Mesenchymal stem cell (in vitro differentiated cells and primary cell): ENCODE results near the gene SMC1A.

Experiments
- DNase-seq: peaks from one replicate; pipeline ENCODE4 v3.0.0-alpha.2; 2013
- H2AFZ ChIP-seq: one replicate; pipeline ENCODE4 v1.6.1; 2013; ENCODE audit warnings: low read depth, mild to moderate bottlenecking, control low read depth, inconsistent platforms, low read length, moderate library complexity
- H2AK5ac ChIP-seq: 2 replicates; pipeline ENCODE4 v1.6.1; 2013; ENCODE audit warnings: low read length, moderate library complexity, mild to moderate bottlenecking, inconsistent platforms; ENCODE audit not compliant: severe bottlenecking
- H2BK120ac ChIP-seq: one replicate; pipeline ENCODE4 v1.6.1; 2013; ENCODE audit warnings: low read depth, mild to moderate bottlenecking, inconsistent platforms, low read length, moderate library complexity
- H2BK12ac ChIP-seq, 2 experiments: one replicate each; pipeline ENCODE4 v1.6.1; 2013; ENCODE audit warnings: inconsistent platforms in 2 of 2, low read length in 2 of 2, mild to moderate bottlenecking in 2 of 2, moderate library complexity in 2 of 2, control low read depth in 1 of 2
- H2BK15ac ChIP-seq: one replicate; pipeline ENCODE4 v1.6.1; 2013; ENCODE audit warnings: mild to moderate bottlenecking, low read depth, inconsistent platforms; ENCODE audit not compliant: poor library complexity, severe bottlenecking
- H2BK5ac ChIP-seq: 2 replicates; pipeline ENCODE4 v1.6.1; 2013; ENCODE audit warnings: low read depth, mild to moderate bottlenecking, low read length, control low read depth, inconsistent platforms; ENCODE audit not compliant: poor library complexity, severe bottlenecking
- H3K14ac ChIP-seq, 2 experiments: one replicate each; pipeline ENCODE4 v1.6.1; 2013; ENCODE audit warnings: inconsistent platforms in 2 of 2, low read length in 2 of 2, control low read depth in 1 of 2, mild to moderate bottlenecking in 1 of 2, moderate library complexity in 1 of 2
- H3K18ac ChIP-seq, 2 experiments: one replicate each; pipeline ENCODE4 v1.6.1; 2013; ENCODE audit warnings: inconsistent platforms in 2 of 2, low read length in 2 of 2, control low read depth in 1 of 2, low read depth in 1 of 2, mild to moderate bottlenecking in 1 of 2
- H3K23ac ChIP-seq, 2 experiments: one replicate each; pipeline ENCODE4 v1.6.1; 2013; ENCODE audit warnings: inconsistent platforms in 2 of 2, low read length in 2 of 2, mild to moderate bottlenecking in 2 of 2, moderate library complexity in 2 of 2, control low read depth in 1 of 2
- H3K27ac ChIP-seq: 2 replicates; pipeline ENCODE4 v1.5.1; 2013; ENCODE audit warnings: mild to moderate bottlenecking, moderate library complexity, low read length, control low read depth, inconsistent platforms; ENCODE audit not compliant: poor library complexity, severe bottlenecking
- H3K27me3 ChIP-seq, 2 experiments: 2 replicates each; pipeline versions ENCODE4 v1.6.1 to v1.7.0; 2013; ENCODE audit warnings: low read length in 2 of 2, mild to moderate bottlenecking in 2 of 2, moderate library complexity in 2 of 2, control low read depth in 1 of 2, inconsistent platforms in 1 of 2; ENCODE audit not compliant: control insufficient read depth in 1 of 2, insufficient read depth in 1 of 2
- H3K36me3 ChIP-seq, 2 experiments: 2 replicates each; pipeline versions ENCODE4 v1.6.1 to v1.7.0; 2013; ENCODE audit warnings: low read length in 2 of 2, control low read depth in 1 of 2, inconsistent platforms in 1 of 2, low read depth in 1 of 2, mild to moderate bottlenecking in 1 of 2; ENCODE audit not compliant: insufficient read depth in 2 of 2, control insufficient read depth in 1 of 2
- H3K4ac ChIP-seq, 2 experiments: one replicate each; pipeline ENCODE4 v1.6.1; 2013; ENCODE audit warnings: inconsistent platforms in 2 of 2, low read length in 2 of 2, mild to moderate bottlenecking in 2 of 2, moderate library complexity in 2 of 2, control low read depth in 1 of 2, low read depth in 1 of 2
- H3K4me1 ChIP-seq: 2 replicates; pipeline ENCODE4 v1.6.1; 2013; ENCODE audit warnings: low read depth, low read length, control low read depth; ENCODE audit not compliant: control insufficient read depth, insufficient read depth
- H3K4me2 ChIP-seq: 2 replicates; pipeline ENCODE4 v1.6.1; 2013; ENCODE audit warnings: low read length, mild to moderate bottlenecking, inconsistent platforms; ENCODE audit not compliant: poor library complexity, severe bottlenecking
- H3K4me3 ChIP-seq, 2 experiments: 2 replicates each; pipeline versions ENCODE4 v1.5.1 to v1.7.0; 2013; ENCODE audit warnings: low read length in 2 of 2, mild to moderate bottlenecking in 2 of 2, control low read depth in 1 of 2, low read depth in 1 of 2; ENCODE audit not compliant: insufficient read depth in 1 of 2
- H3K79me1 ChIP-seq: replicated peaks from 2 replicates; pipeline ENCODE4 v1.6.1; 2013; ENCODE audit warnings: mild to moderate bottlenecking, control low read depth, low read length, inconsistent platforms; ENCODE audit not compliant: poor library complexity, severe bottlenecking
- H3K9ac ChIP-seq: 2 replicates; pipeline ENCODE4 v1.7.0; 2013; ENCODE audit warnings: mild to moderate bottlenecking, low read length, moderate library complexity
- H3K9me3 ChIP-seq: 2 replicates; pipeline ENCODE4 v1.7.0; 2013; ENCODE audit warnings: mild to moderate bottlenecking, low read length; ENCODE audit not compliant: control insufficient read depth
- H4K8ac ChIP-seq: one replicate; pipeline ENCODE4 v1.6.1; 2013; ENCODE audit warnings: inconsistent platforms, mild to moderate bottlenecking, low read length, moderate library complexity
- H4K91ac ChIP-seq: one replicate; pipeline ENCODE4 v1.6.1; 2013; ENCODE audit warnings: mild to moderate bottlenecking, low read length, inconsistent platforms
- WGBS: methylation state at CpG from one replicate; pipeline ENCODE4 v1.1.7; 2013; ENCODE audit warnings: mixed read lengths; 5-methylcytosine and 5-hydroxymethylcytosine counted together

Gene SMC1A

DNA sequence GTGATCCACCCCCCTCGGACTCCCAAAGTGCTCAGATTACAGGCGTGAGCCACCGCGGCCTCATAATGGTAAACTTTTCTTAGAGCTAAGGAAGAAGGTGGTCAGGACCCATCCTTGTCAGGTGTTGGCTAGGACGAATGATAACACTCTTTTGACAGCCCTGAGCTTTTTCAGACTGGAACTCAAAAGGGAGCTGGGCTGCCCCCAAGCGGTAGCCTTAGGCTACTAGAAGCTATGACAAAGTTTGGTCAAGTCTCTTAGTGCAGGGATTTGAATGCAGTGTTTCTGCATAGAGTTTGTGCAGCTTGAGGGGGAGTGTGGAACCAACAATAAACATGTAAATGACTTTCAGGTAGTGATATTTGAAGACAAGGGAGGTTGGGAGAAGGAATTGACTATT, 23.5 kb upstream of the SMC1A start:
- peak; percentile 40 for DNase-seq
- H2BK120ac ChIP-seq, result no peak overlapping the region
- H2BK15ac ChIP-seq, result no peak overlapping the region
- no peak overlapping the region for H3K4me2 ChIP-seq
- 28% methylated on average over 6 of the region's 6 CpGs for WGBS
- H3K4me1 ChIP-seq, result peaks cover 7% of the 10 kb centered on the region
- H2BK12ac ChIP-seq, result no peak overlapping the region
- H3K79me1 ChIP-seq, result no peaks in the 10 kb centered on the region
- no peak overlapping the region for H3K23ac ChIP-seq
- H2AK5ac ChIP-seq, result no peak overlapping the region
- H3K9me3 ChIP-seq, result no peaks in the 10 kb centered on the region
- H4K91ac ChIP-seq, result no peak overlapping the region
- H4K8ac ChIP-seq, result no peak overlapping the region
- peaks cover 0 to 35% of the 10 kb centered on the region in 2 experiments for H3K27me3 ChIP-seq
- no peaks in the 10 kb centered on the region for H3K36me3 ChIP-seq
- H3K14ac ChIP-seq, result no peak overlapping the region
- H3K9ac ChIP-seq, result no peak overlapping the region
- no peak overlapping the region for H3K4me3 ChIP-seq
- no peak overlapping the region for H3K4ac ChIP-seq
- H2AFZ ChIP-seq, result no peak overlapping the region
- no peak overlapping the region for H2BK5ac ChIP-seq
- H3K27ac ChIP-seq, result no peak overlapping the region
- no peak overlapping the region for H3K18ac ChIP-seq

GRCh38 chrX:53442322-53442631, 19.8 kb upstream of the SMC1A start:
- no CpG with 5 or more reads among the region's 1 CpG for WGBS
- no peak overlapping the region for H3K27ac ChIP-seq

DNA sequence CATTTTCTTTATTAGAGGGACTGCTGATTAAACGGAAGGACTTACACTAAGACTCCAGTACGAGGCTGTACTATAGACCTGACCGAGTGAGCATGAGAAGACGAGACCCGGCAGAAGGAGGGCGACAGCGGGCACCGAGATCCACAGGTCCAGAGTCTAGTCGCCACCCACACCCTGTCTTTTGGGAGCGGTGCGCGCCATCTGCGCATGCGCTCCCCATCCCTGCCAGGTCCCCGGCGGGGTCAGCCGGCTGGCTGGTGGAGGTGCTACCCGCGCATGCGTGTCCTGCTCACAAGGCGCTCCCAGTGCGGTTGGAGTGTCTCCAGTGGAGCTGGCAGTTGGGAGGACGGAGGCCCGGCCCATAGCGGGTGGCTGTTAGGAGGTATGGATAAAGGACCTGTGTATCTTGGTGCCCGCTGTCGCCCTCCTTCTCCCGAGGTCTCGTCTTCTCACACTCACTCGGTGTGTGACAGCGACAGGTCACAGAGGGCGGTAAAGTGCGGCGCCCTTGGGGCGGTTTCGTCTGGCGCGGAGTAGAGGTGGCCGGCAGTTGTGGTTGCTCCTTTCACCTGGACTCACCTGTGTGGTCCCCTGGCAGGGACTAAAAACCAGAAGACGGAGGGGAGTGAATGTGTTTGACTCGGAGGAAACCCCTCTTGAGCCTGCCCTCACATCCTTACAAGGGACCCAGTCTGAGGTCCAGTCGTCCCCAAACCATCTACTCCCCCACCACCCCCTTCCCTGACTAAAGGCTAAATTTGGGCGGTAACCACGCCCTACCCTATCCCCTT, 19.3 kb upstream of the SMC1A start:
- peak overlapping the region; percentile 46 for H2AFZ ChIP-seq
- no peak overlapping the region for H2BK5ac ChIP-seq
- H3K23ac ChIP-seq, result no peak overlapping the region
- H2AK5ac ChIP-seq, result no peak overlapping the region
- H3K4me3 ChIP-seq, result peak overlapping the region; percentile 26 to 72
- peak overlapping the region; percentile 39 for H4K91ac ChIP-seq
- H4K8ac ChIP-seq, result peak overlapping the region; percentile 90
- peak overlapping the region in 1 of 2 experiments; percentile 63 for H2BK12ac ChIP-seq
- no peaks in the 10 kb centered on the region for H3K36me3 ChIP-seq
- DNase-seq, result peak; percentile 65
- H3K4ac ChIP-seq, result peak overlapping the region in 1 of 2 experiments; percentile 67
- H3K4me1 ChIP-seq, result peaks cover 7% of the 10 kb centered on the region
- H2BK15ac ChIP-seq, result no peak overlapping the region
- peak overlapping the region in 1 of 2 experiments; percentile 71 for H3K14ac ChIP-seq
- H3K27ac ChIP-seq, result no peak overlapping the region
- H3K18ac ChIP-seq, result peak overlapping the region; percentile 70 to 82
- peak overlapping the region; percentile 78 for H3K4me2 ChIP-seq
- H3K79me1 ChIP-seq, result no peaks in the 10 kb centered on the region
- H2BK120ac ChIP-seq, result peak overlapping the region; percentile 73
- no peaks in the 10 kb centered on the region for H3K9me3 ChIP-seq
- peaks cover 0 to 47% of the 10 kb centered on the region in 2 experiments for H3K27me3 ChIP-seq
- peak overlapping the region; percentile 48 for H3K9ac ChIP-seq
- WGBS, result 7% methylated on average over 24 of the region's 44 CpGs

More at GRCh38 chrX:53442322-53442631, 19.8 kb upstream of the SMC1A start:
- Histone ChIP-seq H3K18ac (no peak overlapping the region), H3K79me1 (no peaks in the 10 kb centered on the region), H3K9ac (peak overlapping the region; percentile 48), H3K4me1 (peaks cover 7% of the 10 kb centered on the region), H4K91ac (no peak overlapping the region), H3K14ac (no peak overlapping the region), H2AK5ac (no peak overlapping the region), H3K4ac (no peak overlapping the region), H3K4me2 (peak overlapping the region; percentile 78), H2BK15ac (no peak overlapping the region), H3K23ac (no peak overlapping the region), H2AFZ (peak overlapping the region; percentile 46), H3K9me3 (no peaks in the 10 kb centered on the region), H2BK12ac (peak overlapping the region in 1 of 2 experiments; percentile 63), H4K8ac (no peak overlapping the region), H3K4me3 (peak overlapping the region in 1 of 2 experiments; percentile 72), H3K36me3 (no peaks in the 10 kb centered on the region), H2BK120ac (no peak overlapping the region), H2BK5ac (no peak overlapping the region), H3K27me3 (peaks cover 0 to 46% of the 10 kb centered on the region in 2 experiments)
- DNase-seq, result no peak

DNA sequence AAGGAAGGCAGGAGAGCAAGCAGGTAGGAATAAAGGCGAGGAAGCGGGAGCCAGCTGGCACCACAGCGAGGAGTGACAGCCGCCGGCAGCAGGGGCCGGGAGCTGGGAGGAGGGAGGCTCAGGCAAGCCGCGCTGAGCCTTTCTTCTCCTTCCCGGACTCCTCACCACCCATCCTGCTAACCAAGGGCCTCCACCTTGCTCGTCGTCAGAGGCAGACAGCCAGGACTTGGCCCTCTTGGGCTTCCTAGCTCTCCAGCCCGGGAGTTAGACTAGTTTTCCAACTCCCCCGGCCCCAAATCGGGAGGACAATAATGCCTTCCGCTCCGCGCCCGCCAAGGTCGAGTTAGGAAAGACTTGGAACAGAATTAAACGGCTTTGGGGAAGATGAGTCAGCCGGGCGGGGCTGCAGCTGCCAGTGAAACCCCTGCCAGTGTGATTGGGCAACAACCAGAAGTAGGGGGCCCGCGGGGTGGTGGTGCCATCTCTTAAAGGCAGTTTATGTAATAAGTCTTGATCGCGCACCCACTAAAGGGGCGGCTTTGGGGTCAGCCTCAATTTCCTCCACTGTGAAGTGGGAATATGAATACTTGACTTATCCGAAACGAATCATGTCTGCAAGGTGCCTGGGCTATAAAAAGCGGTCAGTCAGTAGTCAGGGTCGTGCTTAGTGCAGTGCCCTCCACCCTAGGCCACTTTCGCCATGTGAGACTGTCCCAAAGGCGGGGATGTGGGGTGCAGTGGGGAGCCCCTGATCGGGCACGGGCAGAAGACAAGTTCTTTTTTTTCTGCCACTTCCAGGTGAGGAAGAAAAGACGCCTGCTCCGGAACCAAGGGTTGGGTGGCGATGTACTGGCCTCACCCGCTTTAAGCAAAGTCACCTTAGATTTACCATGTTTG, 18.4 kb upstream of the SMC1A start:
- no peak overlapping the region for H2AK5ac ChIP-seq
- WGBS, result 4% methylated on average over 33 of the region's 39 CpGs
- peaks cover 7% of the 10 kb centered on the region for H3K4me1 ChIP-seq
- H2BK5ac ChIP-seq, result no peak overlapping the region
- H3K4ac ChIP-seq, result no peak overlapping the region
- H4K91ac ChIP-seq, result peak overlapping the region; percentile 27
- peak overlapping the region; percentile 68 for H3K9ac ChIP-seq
- peak overlapping the region; percentile 68 for H3K27ac ChIP-seq
- peaks cover 0 to 45% of the 10 kb centered on the region in 2 experiments for H3K27me3 ChIP-seq
- no peak overlapping the region for H2AFZ ChIP-seq
- no peak overlapping the region for H3K14ac ChIP-seq
- peak overlapping the region; percentile 78 for H3K4me2 ChIP-seq
- H2BK12ac ChIP-seq, result peak overlapping the region in 1 of 2 experiments; percentile 90
- peak overlapping the region; percentile 32 to 72 for H3K4me3 ChIP-seq
- no peak overlapping the region for H3K23ac ChIP-seq
- peak overlapping the region; percentile 40 to 62 for H3K18ac ChIP-seq
- H2BK15ac ChIP-seq, result peak overlapping the region; percentile 52
- H2BK120ac ChIP-seq, result peak overlapping the region; percentile 34
- no peaks in the 10 kb centered on the region for H3K36me3 ChIP-seq
- H4K8ac ChIP-seq, result peak overlapping the region; percentile 75
- H3K9me3 ChIP-seq, result no peaks in the 10 kb centered on the region
- peak; percentile 69 for DNase-seq
- no peaks in the 10 kb centered on the region for H3K79me1 ChIP-seq
